GM23248 (cell line): ENCODE measurements around the gene RAE1. TPM values are rescaled to one million over a fixed set of nuclear protein-coding genes. Genes with fewer than 3 reads are reported as not detected.

ENCODE experiments used
- DNase-seq: peaks from one replicate; pipeline ENCODE4 v3.0.0-alpha.2; 2015
- H2AFZ ChIP-seq: fragments of 200-600 bp; sonication (generic); 2 replicates; pipeline ENCODE4 v1.6.1; 2016; ENCODE audit warnings: antibody characterized with exemption
- H3F3A ChIP-seq: fragments of 200-600 bp; sonication (generic); 2 replicates; pipeline ENCODE4 v1.6.1; 2016; ENCODE audit warnings: mild to moderate bottlenecking, antibody characterized with exemption, mixed run types; ENCODE audit not compliant: insufficient read depth
- H3K27ac ChIP-seq: fragments of 200-600 bp; sonication (generic); 2 replicates; pipeline ENCODE4 v1.5.1; 2016; ENCODE audit warnings: mild to moderate bottlenecking
- H3K27me3 ChIP-seq: fragments of 200-600 bp; sonication (generic); replicated peaks from 2 replicates; pipeline ENCODE4 v1.6.1; 2016; ENCODE audit warnings: mild to moderate bottlenecking; ENCODE audit not compliant: insufficient read depth
- H3K36me3 ChIP-seq: fragments of 200-600 bp; sonication (generic); 2 replicates; pipeline ENCODE4 v1.6.1; 2016; ENCODE audit warnings: low read depth, mild to moderate bottlenecking
- H3K4me1 ChIP-seq: fragments of 200-600 bp; sonication (generic); 2 replicates; pipeline ENCODE4 v1.6.1; 2016; ENCODE audit warnings: mild to moderate bottlenecking; ENCODE audit not compliant: insufficient read depth
- H3K4me2 ChIP-seq: fragments of 200-600 bp; sonication (generic); one replicate; pipeline ENCODE4 v1.6.1; 2016; ENCODE audit warnings: mild to moderate bottlenecking; ENCODE audit not compliant: unreplicated experiment
- H3K4me3 ChIP-seq: fragments of 200-600 bp; sonication (generic); 2 replicates; pipeline ENCODE4 v1.5.1; 2016; ENCODE audit warnings: mild to moderate bottlenecking
- H3K79me2 ChIP-seq: fragments of 200-600 bp; sonication (generic); 2 replicates; pipeline ENCODE4 v1.6.1; 2016; ENCODE audit warnings: mild to moderate bottlenecking; ENCODE audit not compliant: insufficient read depth
- H3K9ac ChIP-seq: fragments of 200-600 bp; sonication (generic); 2 replicates; pipeline ENCODE4 v1.6.1; 2016; ENCODE audit warnings: mild to moderate bottlenecking
- H3K9me2 ChIP-seq: fragments of 200-600 bp; sonication (generic); 2 replicates; pipeline ENCODE4 v1.6.1; 2016; ENCODE audit warnings: mixed run types, mild to moderate bottlenecking, moderate library complexity; ENCODE audit not compliant: insufficient read depth
- H3K9me3 ChIP-seq: fragments of 200-600 bp; sonication (generic); one replicate; pipeline ENCODE4 v1.6.1; 2017; ENCODE audit warnings: low read depth
- H4K20me1 ChIP-seq: fragments of 200-600 bp; sonication (generic); 2 replicates; pipeline ENCODE4 v1.6.0; 2016; ENCODE audit not compliant: insufficient read depth
- EZH2 ChIP-seq: fragments of 200-600 bp; sonication (generic); IDR thresholded peaks from 2 replicates; pipeline ENCODE4 v1.6.1; 2018; ENCODE audit warnings: antibody characterized with exemption, mild to moderate bottlenecking; ENCODE audit not compliant: insufficient read depth, poor library complexity, severe bottlenecking
- EZH2phosphoT487 ChIP-seq: fragments of 200-600 bp; sonication (generic); IDR thresholded peaks from 2 replicates; pipeline ENCODE4 v1.6.1; 2018; ENCODE audit warnings: antibody characterized with exemption, moderate library complexity, mild to moderate bottlenecking, low read depth; ENCODE audit not compliant: insufficient read depth
- WGBS, 2 experiments: methylation state at CpG; one replicate each; pipeline ENCODE4 v1.1.6; 2015 to 2017; ENCODE audit warnings: low lambda C conversion rate in 2 of 2, low coverage in 1 of 2; ENCODE audit errors: missing lambda C conversion rate in 2 of 2; 5-methylcytosine and 5-hydroxymethylcytosine counted together
- in situ Hi-C: fragments of 300-500 bp; cut with MboI; formaldehyde crosslinking; loops from 2 replicates; pipeline ENCODE4 v1.15.0; 2020
- polyA plus RNA-seq: library from polyadenylated mRNA; unstranded; fragments of >200 nt; fragmentation: Nextera tagmentation; extraction: Ambion mirVana; gene quantifications from 2 replicates; pipeline ENCODE4 v1.2.1, GENCODE V29; 2016
- total RNA-seq: library from RNA; depleted of rRNA; stranded (reverse); fragments of >200 nt; shearing (Covaris generic); gene quantifications from 2 replicates; pipeline ENCODE4 v1.2.3, GENCODE V29; 2014

The RAE1 gene
- total and polyA plus RNA-seq, 2 experiments from 2014 or later: 34.7 to 54.8 TPM

- Histone ChIP-seq H4K20me1 (no peaks in the 10 kb centered on the region), H2AFZ (no peak overlapping the region), H3K4me1 (0 out of 2 replicates have a peak, but pooled peaks cover 2% of the 10 kb centered on the region), H3F3A (no peaks in the 10 kb centered on the region), H3K9me3 (no peaks in the 10 kb centered on the region), H3K4me3 (no peak overlapping the region), H3K79me2 (no peaks in the 10 kb centered on the region), H3K27ac (no peak overlapping the region), H3K27me3 (no peaks in the 10 kb centered on the region), H3K4me2 (no peak overlapping the region), H3K36me3 (no peaks in the 10 kb centered on the region), H3K9ac (no peak overlapping the region), H3K9me2 (no peaks in the 10 kb centered on the region)
- 89 to 97% methylated on average over 20 to 21 of the region's 21 CpGs for WGBS, 2 experiments
- no peak for TF ChIP-seq EZH2
- TF ChIP-seq EZH2phosphoT487: no peak
- in situ Hi-C loops: no loop called here
- DNase-seq: no peak
Observed at GRCh38 chr20:57400821-57401564, 49.9 kb downstream of the RAE1 start.

DNA sequence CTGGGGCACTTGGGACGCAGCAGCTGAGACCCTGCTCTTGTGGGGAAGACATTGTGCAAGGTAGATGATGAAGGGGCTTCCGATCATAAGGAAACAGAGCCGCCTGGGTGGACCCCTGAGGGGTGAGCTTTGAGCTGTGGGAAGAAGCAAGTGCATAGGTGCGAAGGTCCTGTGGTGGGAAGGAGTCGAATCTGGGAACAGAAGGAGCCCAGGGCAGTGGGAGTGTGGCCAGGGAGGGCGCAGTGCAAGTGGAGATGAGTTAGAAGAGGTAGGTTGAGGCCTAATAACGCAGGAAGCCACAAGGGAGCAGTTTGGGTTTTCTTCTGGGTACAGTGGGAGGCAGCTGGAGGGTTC is 50.5 kb downstream of the RAE1 start:
- no peak for TF ChIP-seq EZH2
- no peak for TF ChIP-seq EZH2phosphoT487
- WGBS, 2 experiments: 98% methylated on average over 7 of the region's 7 CpGs
- Histone ChIP-seq H3K79me2 (no peaks in the 10 kb centered on the region), H4K20me1 (no peaks in the 10 kb centered on the region), H3K9me3 (no peaks in the 10 kb centered on the region), H3F3A (no peaks in the 10 kb centered on the region), H3K4me2 (no peak overlapping the region), H3K9ac (no peak overlapping the region), H2AFZ (no peak overlapping the region), H3K4me1 (no peaks in the 10 kb centered on the region), H3K36me3 (no peaks in the 10 kb centered on the region), H3K4me3 (no peak overlapping the region), H3K27me3 (no peaks in the 10 kb centered on the region), H3K27ac (no peak overlapping the region), H3K9me2 (no peaks in the 10 kb centered on the region)
- no peak for DNase-seq
- in situ Hi-C loops: no loop called here

GRCh38 chr20:57402206-57403125 is 51.4 kb downstream of the RAE1 start:
- H3K79me2 ChIP-seq: no peaks in the 10 kb centered on the region
- H4K20me1 ChIP-seq: no peaks in the 10 kb centered on the region
- DNase-seq: no peak
- in situ Hi-C loops: no loop called here
- H3K9me3 ChIP-seq: no peaks in the 10 kb centered on the region
- no peaks in the 10 kb centered on the region for H3F3A ChIP-seq
- no peak overlapping the region for H3K27ac ChIP-seq
- no peaks in the 10 kb centered on the region for H3K9me2 ChIP-seq
- no peaks in the 10 kb centered on the region for H3K36me3 ChIP-seq
- H3K4me3 ChIP-seq: no peak overlapping the region
- TF ChIP-seq EZH2 (no peak), EZH2phosphoT487 (no peak)
- no peaks in the 10 kb centered on the region for H3K27me3 ChIP-seq
- H3K4me1 ChIP-seq: no peaks in the 10 kb centered on the region
- no peak overlapping the region for H3K4me2 ChIP-seq
- H2AFZ ChIP-seq: no peak overlapping the region
- no peak overlapping the region for H3K9ac ChIP-seq
- 91 to 93% methylated on average over 32 of the region's 32 CpGs for WGBS, 2 experiments

DNA sequence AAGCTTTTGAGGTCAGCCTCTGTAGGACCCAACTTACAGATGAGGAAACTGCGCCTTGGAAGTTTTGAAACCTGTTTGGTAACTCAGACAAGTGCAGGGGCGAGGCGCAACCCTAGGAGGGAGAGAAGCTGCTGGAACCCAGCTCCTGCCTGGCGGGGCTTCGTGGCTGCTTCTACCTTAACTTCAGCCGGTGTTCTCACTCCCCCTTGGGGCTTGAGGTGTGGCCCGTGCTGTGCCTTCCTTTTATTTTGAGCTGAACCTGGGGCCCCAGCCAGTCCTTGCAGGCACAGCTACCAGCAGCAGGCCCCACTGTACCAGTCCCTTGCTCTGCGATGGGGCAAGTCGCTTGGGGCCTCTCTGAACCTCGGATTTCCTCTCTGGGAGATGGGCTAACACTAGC is 52.2 kb downstream of the RAE1 start:
- Histone ChIP-seq H3K4me3 (no peak overlapping the region), H3F3A (no peaks in the 10 kb centered on the region), H3K9me2 (no peaks in the 10 kb centered on the region), H3K4me1 (no peaks in the 10 kb centered on the region), H3K9me3 (no peaks in the 10 kb centered on the region), H3K9ac (no peak overlapping the region), H3K4me2 (no peak overlapping the region), H3K27me3 (no peaks in the 10 kb centered on the region), H3K79me2 (no peaks in the 10 kb centered on the region), H4K20me1 (no peaks in the 10 kb centered on the region), H3K27ac (no peak overlapping the region), H2AFZ (no peak overlapping the region), H3K36me3 (no peaks in the 10 kb centered on the region)
- in situ Hi-C loops: no loop called here
- no peak for TF ChIP-seq EZH2
- no peak for TF ChIP-seq EZH2phosphoT487
- no peak for DNase-seq
- 89 to 91% methylated on average over 10 of the region's 10 CpGs for WGBS, 2 experiments
